Effector memory CD4-positive, alpha-beta T cell (primary cell): Measurements from ENCODE around the gene FAM83F.

Experiments
- DNase-seq, 3 donors: peaks; one replicate each; pipeline ENCODE4 v3.0.0-alpha.2; 2020
- H3K27ac ChIP-seq: 2 replicates; pipeline ENCODE4 v1.7.0; 2013; ENCODE audit warnings: mild to moderate bottlenecking, low read length, moderate library complexity; ENCODE audit not compliant: insufficient read depth, poor library complexity, severe bottlenecking
- H3K27me3 ChIP-seq: replicated peaks from 2 replicates; pipeline ENCODE4 v1.7.0; 2013; ENCODE audit warnings: mild to moderate bottlenecking, low read length; ENCODE audit not compliant: insufficient read depth, control insufficient read depth, poor library complexity, severe bottlenecking
- H3K36me3 ChIP-seq: 2 replicates; pipeline ENCODE4 v1.7.0; 2013; ENCODE audit warnings: mild to moderate bottlenecking, low read length, moderate library complexity; ENCODE audit not compliant: control insufficient read depth, insufficient read depth
- H3K4me1 ChIP-seq: 2 replicates; pipeline ENCODE4 v1.7.0; 2013; ENCODE audit warnings: low read length, mild to moderate bottlenecking; ENCODE audit not compliant: control insufficient read depth, insufficient read depth, poor library complexity, severe bottlenecking
- H3K4me3 ChIP-seq: 2 replicates; pipeline ENCODE4 v1.7.0; 2013; ENCODE audit warnings: low read length, low read depth, mild to moderate bottlenecking; ENCODE audit not compliant: insufficient read depth, poor library complexity, severe bottlenecking
- H3K9me3 ChIP-seq: 2 replicates; pipeline ENCODE4 v1.7.0; 2013; ENCODE audit warnings: mild to moderate bottlenecking, low read length, moderate library complexity; ENCODE audit not compliant: control insufficient read depth

FAM83F gene

GRCh38 chr22:40042312-40042711 lies 47.6 kb downstream of the FAM83F start:
- H3K4me1 ChIP-seq = peaks cover 14% of the 10 kb centered on the region

GRCh38 chr22:40043081-40043480 lies 48.3 kb downstream of the FAM83F start:
- H3K36me3 ChIP-seq = no peaks in the 10 kb centered on the region
- no peaks in the 10 kb centered on the region for H3K27me3 ChIP-seq
- H3K9me3 ChIP-seq = no peaks in the 10 kb centered on the region
- no peak overlapping the region for H3K27ac ChIP-seq
- peaks cover 14% of the 10 kb centered on the region for H3K4me1 ChIP-seq
- H3K4me3 ChIP-seq = no peak overlapping the region
- DNase-seq = no peak

More at GRCh38 chr22:40042312-40042711, 47.6 kb downstream of the FAM83F start:
- Histone ChIP-seq H3K27ac (no peak overlapping the region), H3K27me3 (no peaks in the 10 kb centered on the region), H3K36me3 (no peaks in the 10 kb centered on the region), H3K4me3 (no peak overlapping the region), H3K9me3 (no peaks in the 10 kb centered on the region)
- no peak for DNase-seq

- H3K9me3 ChIP-seq = no peaks in the 10 kb centered on the region
- H3K4me1 ChIP-seq = peaks cover 17% of the 10 kb centered on the region
- no peaks in the 10 kb centered on the region for H3K36me3 ChIP-seq
- H3K27me3 ChIP-seq = no peaks in the 10 kb centered on the region
- H3K27ac ChIP-seq = peak overlapping the region; percentile 98
- peak overlapping the region; percentile 72 for H3K4me3 ChIP-seq
- no peak for DNase-seq
These were observed 49.0 kb downstream of the FAM83F start for GRCh38 chr22:40043793-40044101.

GRCh38 chr22:40044102-40044869 lies 49.5 kb downstream of the FAM83F start:
- Histone ChIP-seq H3K9me3 (no peaks in the 10 kb centered on the region), H3K27me3 (no peaks in the 10 kb centered on the region), H3K27ac (peak overlapping the region; percentile 98), H3K4me3 (peak overlapping the region; percentile 72), H3K36me3 (no peaks in the 10 kb centered on the region), H3K4me1 (peaks cover 17% of the 10 kb centered on the region)
- DNase-seq = peak; percentile 97 to 98 (median 97)

GRCh38 chr22:40044870-40045834 lies 50.4 kb downstream of the FAM83F start:
- Histone ChIP-seq H3K27me3 (no peaks in the 10 kb centered on the region), H3K27ac (peak overlapping the region; percentile 98), H3K9me3 (no peaks in the 10 kb centered on the region), H3K4me3 (peak overlapping the region; percentile 72), H3K36me3 (no peaks in the 10 kb centered on the region), H3K4me1 (peaks cover 17% of the 10 kb centered on the region)
- DNase-seq = peak; percentile 67 to 75 (median 72)

GRCh38 chr22:40046126-40046525 lies 51.4 kb downstream of the FAM83F start:
- H3K9me3 ChIP-seq = no peaks in the 10 kb centered on the region
- H3K27ac ChIP-seq = peak overlapping the region; percentile 77
- DNase-seq = no peak
- no peaks in the 10 kb centered on the region for H3K27me3 ChIP-seq
- peak overlapping the region; percentile 71 for H3K4me3 ChIP-seq
- peaks cover 20% of the 10 kb centered on the region for H3K4me1 ChIP-seq
- no peaks in the 10 kb centered on the region for H3K36me3 ChIP-seq

- peak overlapping the region; percentile 0 for H3K27ac ChIP-seq
These were observed 55.5 kb downstream of the FAM83F start for GRCh38 chr22:40050258-40050657.

GRCh38 chr22:40051322-40051721 lies 56.6 kb downstream of the FAM83F start:
- no peak overlapping the region for H3K4me3 ChIP-seq
- H3K9me3 ChIP-seq = no peaks in the 10 kb centered on the region
- no peaks in the 10 kb centered on the region for H3K36me3 ChIP-seq
- peaks cover 35% of the 10 kb centered on the region for H3K4me1 ChIP-seq
- DNase-seq = no peak
- no peaks in the 10 kb centered on the region for H3K27me3 ChIP-seq
- no peak overlapping the region for H3K27ac ChIP-seq

More at GRCh38 chr22:40050258-40050657, 55.5 kb downstream of the FAM83F start:
- Histone ChIP-seq H3K4me3 (no peak overlapping the region), H3K4me1 (peaks cover 30% of the 10 kb centered on the region), H3K36me3 (no peaks in the 10 kb centered on the region), H3K27me3 (no peaks in the 10 kb centered on the region), H3K9me3 (no peaks in the 10 kb centered on the region)
- DNase-seq = no peak

- Histone ChIP-seq H3K9me3 (no peaks in the 10 kb centered on the region), H3K4me3 (no peak overlapping the region), H3K27me3 (no peaks in the 10 kb centered on the region), H3K27ac (peak overlapping the region; percentile 12), H3K36me3 (no peaks in the 10 kb centered on the region), H3K4me1 (peaks cover 47% of the 10 kb centered on the region)
- DNase-seq = no peak
These were observed 58.7 kb downstream of the FAM83F start for GRCh38 chr22:40053460-40053859.

GRCh38 chr22:40054486-40054885 lies 59.7 kb downstream of the FAM83F start:
- H3K27me3 ChIP-seq = no peaks in the 10 kb centered on the region
- DNase-seq = no peak
- H3K4me3 ChIP-seq = no peak overlapping the region
- no peaks in the 10 kb centered on the region for H3K9me3 ChIP-seq
- H3K4me1 ChIP-seq = peaks cover 48% of the 10 kb centered on the region
- H3K36me3 ChIP-seq = no peaks in the 10 kb centered on the region
- peak overlapping the region; percentile 54 for H3K27ac ChIP-seq
